Renal cortical epithelial cell (primary cell): ENCODE measurements around the gene TM9SF1. TPM values are rescaled to one million over a fixed set of nuclear protein-coding genes. Genes with fewer than 3 reads are reported as not detected.
"Not testable (repeated sequence)": the region's sequence is repeated elsewhere in the genome, so short reads cannot be mapped to it uniquely, and the experiment has no call there.

Source experiments
- DNase-seq: peaks from one replicate; pipeline ENCODE4 v3.0.0-alpha.2; 2011; ENCODE audit warnings: low read depth
- total RNA-seq: library from RNA; depleted of rRNA; stranded (reverse); fragments of >200 nt; gene quantifications from 2 replicates; pipeline ENCODE4 v1.2.3, GENCODE V29; 2014

TM9SF1 gene
- total RNA-seq, 1 donor from 2014 or later = 153 TPM

- DNase-seq = no peak
These were observed 31.2 kb upstream of the TM9SF1 start for GRCh38 chr14:24226473-24226872.

GRCh38 chr14:24224618-24225071, 29.4 kb upstream of the TM9SF1 start:
- DNase-seq = peak; percentile 60

- not testable (repeated sequence) for DNase-seq
These were observed 27.7 kb upstream of the TM9SF1 start for GRCh38 chr14:24222987-24223386.

GRCh38 chr14:24219521-24219920, 24.3 kb upstream of the TM9SF1 start:
- DNase-seq = no peak

- no peak for DNase-seq
These were observed 23.8 kb upstream of the TM9SF1 start for GRCh38 chr14:24219080-24219479.

- not testable (repeated sequence) for DNase-seq
These were observed 21.6 kb upstream of the TM9SF1 start for GRCh38 chr14:24216876-24217275.

GRCh38 chr14:24216345-24216699, 21.1 kb upstream of the TM9SF1 start:
- no peak for DNase-seq

- DNase-seq = peak; percentile 79
These were observed 20.5 kb upstream of the TM9SF1 start, which contains the start of gene MDP1 for GRCh38 chr14:24215495-24216344. TSS of gene MDP1 (minus strand) at chr14:24216066. CDS start at chr14:24215955, 111 bp downstream.

- no peak for DNase-seq
These were observed 18.8 kb upstream of the TM9SF1 start for GRCh38 chr14:24213866-24214662.

GRCh38 chr14:24212924-24213865, 18.0 kb upstream of the TM9SF1 start, which contains the start of gene CHMP4A:
TSS of gene CHMP4A (minus strand) at chr14:24213488. CDS start at chr14:24213439, 49 bp downstream.
- DNase-seq = peak; percentile 96

- no peak for DNase-seq
These were observed 16.1 kb upstream of the TM9SF1 start for GRCh38 chr14:24211311-24211710.

- no peak for DNase-seq
These were observed 12.4 kb upstream of the TM9SF1 start for GRCh38 chr14:24207625-24208024.

- DNase-seq = no peak
These were observed 11.9 kb upstream of the TM9SF1 start for GRCh38 chr14:24207104-24207551.

- DNase-seq = no peak
These were observed 11.2 kb upstream of the TM9SF1 start for GRCh38 chr14:24206260-24207103.

GRCh38 chr14:24204163-24205146, 9.2 kb upstream of the TM9SF1 start:
- no peak for DNase-seq

GRCh38 chr14:24203249-24203886, 8.1 kb upstream of the TM9SF1 start:
- not testable (repeated sequence) for DNase-seq

- DNase-seq = not testable (repeated sequence)
These were observed 7.3 kb upstream of the TM9SF1 start for GRCh38 chr14:24202538-24202937.

GRCh38 chr14:24198814-24199524, 3.7 kb upstream of the TM9SF1 start:
- no peak for DNase-seq
